ENCODE results near the gene ARF6.
"Not testable (repeated sequence)": the region's sequence is repeated elsewhere in the genome, so short reads cannot be mapped to it uniquely, and the experiment has no call there.

The ARF6 gene

DNA sequence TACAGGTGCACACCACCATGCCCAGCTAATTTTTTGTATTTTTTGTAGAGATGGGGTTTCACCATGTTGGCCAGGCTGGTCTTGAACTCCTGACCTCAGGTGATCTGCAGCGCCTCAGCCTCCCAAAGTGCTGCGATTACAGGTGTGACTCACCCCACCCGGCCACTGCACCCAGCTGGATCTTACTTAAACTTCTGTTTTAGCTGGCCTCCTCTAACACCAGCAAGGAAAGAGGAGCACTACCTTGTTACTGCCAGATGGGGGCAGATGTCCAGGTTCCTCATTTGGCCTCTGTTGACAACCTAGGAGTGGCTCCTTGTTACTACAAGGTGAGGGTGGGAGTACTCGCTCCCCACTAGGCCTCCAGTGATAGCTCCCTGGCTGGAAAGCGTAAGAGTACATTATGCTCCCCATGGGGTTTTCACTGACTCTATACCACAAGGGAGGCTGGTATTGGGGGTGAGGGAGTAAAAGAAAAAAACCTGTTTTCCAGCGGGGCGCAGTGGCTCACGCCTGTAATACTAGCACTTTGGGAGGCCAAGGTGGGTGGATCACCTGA, 13.2 kb upstream of the ARF6 start:
- DNase-seq: peak; percentile 58

GRCh38 chr14:49880267-49881064, 12.4 kb upstream of the ARF6 start:
- peak; percentile 48 for DNase-seq

DNA sequence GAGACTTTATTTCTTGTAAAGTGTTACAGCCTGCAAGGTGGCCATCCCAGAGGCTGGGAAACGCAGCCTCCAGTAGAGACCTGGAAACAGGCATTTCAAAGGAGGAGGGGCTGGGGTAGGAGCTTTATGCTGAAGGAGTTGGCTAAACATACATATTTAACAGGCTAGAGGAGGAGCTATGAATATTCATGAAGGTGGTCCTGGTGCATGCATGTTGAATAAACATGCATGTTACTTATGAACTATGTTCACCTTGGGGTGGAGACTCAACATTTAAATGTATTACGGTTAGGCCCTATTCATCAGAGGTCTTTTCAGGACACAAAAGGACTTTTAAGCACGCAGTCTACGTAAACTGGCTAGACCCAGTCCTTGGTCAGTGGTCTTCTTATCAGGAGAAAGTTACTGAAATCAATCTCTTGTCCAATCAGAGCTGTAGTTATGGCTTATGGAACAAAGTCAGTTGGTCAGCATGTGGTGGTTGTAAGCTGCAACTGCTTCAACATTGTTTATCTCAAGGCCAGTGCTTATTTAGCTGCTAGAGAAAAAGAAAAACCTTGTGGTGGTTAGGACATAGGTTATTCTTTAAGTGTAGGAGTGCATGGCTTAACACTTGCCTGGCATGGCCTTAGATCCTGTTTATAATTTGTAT, 11.4 kb upstream of the ARF6 start:
- no peak for DNase-seq

- DNase-seq: no peak
Measured at GRCh38 chr14:49882826-49883694, 9.8 kb upstream of the ARF6 start.

- no peak for DNase-seq
Measured at GRCh38 chr14:49886523-49886922, 6.4 kb upstream of the ARF6 start.

DNA sequence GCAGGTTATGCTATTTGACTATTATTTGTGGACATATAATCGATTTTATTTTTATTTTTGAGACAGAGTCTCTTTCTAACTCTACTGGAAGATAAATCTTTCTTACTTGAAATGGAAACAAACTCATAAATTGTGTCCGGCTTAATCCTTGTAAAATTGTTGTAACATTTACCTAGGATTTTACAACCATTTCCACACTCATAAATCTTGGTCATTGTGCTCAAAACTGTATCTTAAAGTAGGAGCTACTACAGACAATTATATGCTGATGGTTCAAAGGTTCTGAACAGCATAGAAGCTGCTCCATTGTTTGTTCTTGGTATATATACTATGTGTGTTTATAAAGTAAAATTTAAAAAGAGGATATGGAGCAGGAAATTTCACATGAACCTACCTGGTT, 4.6 kb upstream of the ARF6 start:
- DNase-seq: no peak

DNA sequence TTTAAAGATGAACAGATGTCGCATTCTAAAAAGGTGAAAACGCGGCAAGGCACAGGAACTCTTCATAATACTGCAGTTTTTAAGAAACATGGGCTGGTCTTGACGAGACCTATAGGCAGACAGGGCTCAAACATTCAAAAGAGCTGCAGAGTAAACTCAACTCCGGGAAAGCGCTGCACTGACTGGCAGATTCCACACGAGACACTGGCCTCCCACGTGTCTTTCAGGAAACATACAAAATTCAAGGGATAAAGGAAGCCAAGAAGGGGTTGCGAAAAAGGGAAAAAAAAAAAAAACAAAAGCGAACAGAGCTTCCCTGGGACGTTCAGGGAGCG, 614 bp upstream of the ARF6 start:
- peak; percentile 81 for DNase-seq

GRCh38 chr14:49893309-49894213, 679 bp downstream of the ARF6 start:
- no peak for DNase-seq

DNA sequence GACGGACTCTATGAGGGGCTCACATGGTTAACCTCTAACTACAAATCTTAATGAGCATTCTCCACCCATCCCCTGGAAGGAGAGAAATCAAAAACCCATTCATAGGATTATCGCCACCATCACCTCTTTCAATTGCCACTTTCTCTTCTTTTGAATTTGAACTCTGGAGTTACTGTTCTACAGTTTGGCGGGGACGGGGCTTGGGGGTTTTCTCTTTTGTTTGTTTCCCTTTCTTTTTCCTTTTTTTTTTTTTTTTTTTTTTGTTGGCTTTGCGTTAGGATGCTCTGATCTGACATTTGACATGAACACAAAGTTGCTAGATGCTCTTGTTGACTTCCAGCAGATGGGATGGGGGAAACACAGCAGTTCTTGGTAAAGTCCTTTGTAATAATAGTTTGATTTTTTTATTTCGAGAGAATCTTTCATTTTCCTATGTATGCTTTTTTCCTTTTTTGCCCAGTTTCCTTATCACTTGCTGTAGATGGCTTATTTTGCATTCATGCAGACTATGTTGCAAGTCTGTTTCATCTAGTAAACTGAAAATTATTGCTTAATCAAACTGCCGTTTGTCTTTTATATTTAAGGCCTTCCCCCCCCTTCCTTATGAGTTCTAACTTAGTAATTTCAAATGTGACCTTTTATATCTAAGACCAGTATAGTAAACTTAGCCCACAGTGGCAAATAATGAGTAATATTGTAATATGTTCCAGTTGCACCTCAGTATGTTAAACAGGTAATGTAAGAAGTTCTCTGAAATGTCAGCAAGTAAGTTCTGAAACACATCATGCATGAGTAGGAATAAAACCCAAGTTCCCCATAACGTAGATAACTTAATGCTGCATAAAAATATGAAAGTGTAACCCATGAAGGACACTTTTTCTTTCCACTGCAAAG, 1.6 kb downstream of the ARF6 start:
- DNase-seq: not testable (repeated sequence)

DNA sequence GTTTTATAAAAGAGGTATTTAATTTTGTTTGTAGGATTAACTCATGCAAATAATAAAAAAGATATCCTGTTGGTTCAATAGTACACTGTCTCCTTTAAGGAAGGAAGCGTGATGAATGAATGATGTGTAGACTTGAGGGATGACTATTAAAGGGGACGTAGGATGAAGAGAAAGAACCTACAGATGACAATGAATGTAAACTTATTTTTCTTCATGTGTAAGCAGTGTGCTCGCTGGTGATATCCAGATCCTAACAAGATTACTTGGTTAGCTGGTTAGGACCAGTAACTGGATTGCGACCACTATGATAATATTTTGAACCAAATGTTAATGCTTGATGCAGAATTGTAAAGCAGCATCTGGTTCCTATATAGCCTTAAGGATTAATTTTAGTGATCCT, 2.6 kb downstream of the ARF6 start:
- no peak for DNase-seq

GRCh38 chr14:49896272-49896671, 3.4 kb downstream of the ARF6 start:
- not testable (repeated sequence) for DNase-seq

GRCh38 chr14:49896966-49897365, 4.1 kb downstream of the ARF6 start:
- no peak for DNase-seq

DNA sequence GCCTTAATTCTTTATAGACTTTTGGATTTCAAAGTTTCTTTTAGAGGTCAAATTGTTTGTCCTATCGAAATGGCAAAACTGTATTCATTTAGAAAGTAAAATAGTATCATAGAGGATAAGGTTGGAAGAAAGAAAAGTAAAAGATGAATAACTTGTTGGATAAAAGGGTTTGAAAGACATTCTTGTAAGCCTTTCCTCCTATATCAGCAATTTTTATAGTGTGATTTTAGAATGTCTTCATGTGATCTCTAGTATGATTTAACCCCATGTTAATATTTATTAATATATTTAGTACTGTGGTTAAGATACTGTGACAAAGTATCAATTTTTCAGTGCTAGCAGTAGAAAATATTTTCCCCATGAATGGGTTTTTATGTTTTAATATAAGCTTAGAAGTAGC, 4.5 kb downstream of the ARF6 start:
- no peak for DNase-seq

DNA sequence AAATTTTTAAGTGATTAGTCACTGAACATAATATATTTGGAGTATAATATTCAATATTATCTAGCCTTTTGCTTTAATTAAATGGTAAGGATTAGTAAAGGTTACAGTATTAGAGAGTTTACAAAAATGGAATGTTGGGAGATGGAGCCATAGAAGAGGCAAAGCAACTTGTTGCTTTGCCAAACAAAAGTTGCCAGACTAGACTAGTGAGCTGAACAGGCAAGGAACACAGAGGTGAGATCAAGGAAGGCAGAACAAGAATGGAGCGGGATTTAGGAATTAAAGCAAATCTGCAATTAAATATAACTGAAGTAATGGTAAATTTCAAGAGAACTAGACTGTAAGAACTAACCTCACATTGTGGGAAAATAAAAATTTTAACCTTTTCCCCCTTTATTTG, 5.1 kb downstream of the ARF6 start:
- DNase-seq: no peak

DNA sequence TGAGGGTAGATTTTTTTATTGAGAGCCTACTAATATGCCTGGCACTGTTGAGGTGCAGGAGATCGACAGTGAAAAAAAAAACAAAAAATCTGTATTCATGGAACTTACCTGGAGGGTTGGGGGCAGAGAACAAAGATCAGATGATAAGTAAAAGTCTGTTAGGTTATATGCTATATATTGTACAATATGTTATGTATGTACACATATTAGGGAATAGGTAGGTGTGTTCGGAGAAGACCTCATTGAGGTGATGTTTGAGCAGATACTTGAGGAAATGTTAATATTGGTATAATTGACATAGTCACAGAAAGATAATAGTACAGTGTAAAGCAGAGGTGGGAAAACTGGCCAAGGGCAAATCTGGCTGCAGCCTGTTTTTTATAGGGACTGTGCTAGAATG, 5.6 kb downstream of the ARF6 start:
- DNase-seq: no peak

GRCh38 chr14:49900973-49901372, 8.1 kb downstream of the ARF6 start:
- no peak for DNase-seq

GRCh38 chr14:49902679-49903246, 9.9 kb downstream of the ARF6 start:
- not testable (repeated sequence) for DNase-seq

- no peak for DNase-seq
Measured at GRCh38 chr14:49904270-49904669, 11.4 kb downstream of the ARF6 start.

GRCh38 chr14:49905989-49906388, 13.1 kb downstream of the ARF6 start:
- no peak for DNase-seq

GRCh38 chr14:49907186-49907585, 14.3 kb downstream of the ARF6 start:
- no peak for DNase-seq

DNA sequence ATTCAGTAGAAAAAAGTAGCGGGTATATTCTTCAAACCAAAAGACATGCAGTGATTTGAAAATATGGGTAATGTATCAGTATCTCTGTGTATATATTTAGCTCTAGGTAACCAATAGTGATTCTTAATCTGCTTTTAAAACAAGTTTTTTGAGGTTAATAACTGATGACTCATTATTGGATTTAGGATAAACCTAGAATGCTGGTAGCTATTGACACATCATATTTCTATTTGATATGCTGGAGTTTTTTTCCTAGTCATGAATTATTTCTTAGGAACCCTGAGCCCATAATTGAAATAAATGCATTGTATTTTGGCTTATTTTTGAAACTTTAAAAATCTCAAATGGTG, 15.5 kb downstream of the ARF6 start:
- no peak for DNase-seq
